OCI-LY1 (cell line): ENCODE data around the gene ADO.

Source experiments
- H2AFZ ChIP-seq: fragments of 200-600 bp; sonication (generic), shearing (Covaris generic); 2 replicates; pipeline ENCODE4 v1.6.0; 2014; ENCODE audit warnings: antibody characterized with exemption, mild to moderate bottlenecking, low read length
- H3F3A ChIP-seq: fragments of 200-600 bp; sonication (generic), shearing (Covaris generic); 2 replicates; pipeline ENCODE4 v1.6.0; 2014; ENCODE audit warnings: mild to moderate bottlenecking, antibody characterized with exemption, low read length, moderate library complexity; ENCODE audit not compliant: insufficient read depth
- H3K27ac ChIP-seq: fragments of 200-600 bp; sonication (generic); 2 replicates; pipeline ENCODE4 v1.5.1; 2014; ENCODE audit warnings: low read length, mixed run types, mild to moderate bottlenecking, low read depth; ENCODE audit not compliant: poor library complexity, severe bottlenecking
- H3K27me3 ChIP-seq: fragments of 200-600 bp; sonication (generic); 2 replicates; pipeline ENCODE4 v1.6.0; 2014; ENCODE audit warnings: antibody characterized with exemption, mild to moderate bottlenecking, low read length, moderate library complexity; ENCODE audit not compliant: insufficient read depth
- H3K36me3 ChIP-seq: fragments of 200-600 bp; sonication (generic); 2 replicates; pipeline ENCODE4 v1.6.1; 2014; ENCODE audit warnings: mild to moderate bottlenecking, antibody characterized with exemption, low read length, moderate library complexity, mixed read lengths; ENCODE audit not compliant: insufficient read depth
- H3K4me1 ChIP-seq: fragments of 200-600 bp; sonication (generic); 2 replicates; pipeline ENCODE4 v1.5.1; 2014; ENCODE audit warnings: mild to moderate bottlenecking, low read length, moderate library complexity; ENCODE audit not compliant: insufficient read depth, severe bottlenecking
- H3K4me2 ChIP-seq: fragments of 200-600 bp; sonication (generic), shearing (Covaris generic); 2 replicates; pipeline ENCODE4 v1.6.1; 2014; ENCODE audit warnings: low read length
- H3K4me3 ChIP-seq: fragments of 200-600 bp; sonication (generic); 2 replicates; pipeline ENCODE4 v1.5.1; 2014; ENCODE audit warnings: low read length, low read depth, mild to moderate bottlenecking, mixed read lengths; ENCODE audit not compliant: poor library complexity, severe bottlenecking
- H3K79me2 ChIP-seq: fragments of 200-600 bp; shearing (Covaris generic); 2 replicates; pipeline ENCODE4 v1.6.1; 2016; ENCODE audit warnings: mixed run types, low read length, mixed read lengths; ENCODE audit not compliant: insufficient read depth
- H3K9ac ChIP-seq: fragments of 200-600 bp; sonication (generic), shearing (Covaris generic); 2 replicates; pipeline ENCODE4 v1.6.1; 2014; ENCODE audit warnings: mild to moderate bottlenecking, low read length, mixed read lengths
- H3K9me2 ChIP-seq: fragments of 200-600 bp; sonication (generic), shearing (Covaris generic); 2 replicates; pipeline ENCODE4 v1.6.1; 2014; ENCODE audit warnings: low read depth, mild to moderate bottlenecking, low read length, mixed read lengths
- H3K9me3 ChIP-seq: fragments of 200-600 bp; shearing (Covaris generic); 2 replicates; pipeline ENCODE4 v1.6.1; 2014; ENCODE audit warnings: low read length, mixed read lengths
- H4K20me1 ChIP-seq: fragments of 200-600 bp; sonication (generic), shearing (Covaris generic); 2 replicates; pipeline ENCODE4 v1.6.0; 2016; ENCODE audit warnings: mild to moderate bottlenecking, low read length; ENCODE audit not compliant: insufficient read depth
- CTCF ChIP-seq: fragments of 200-600 bp; sonication (generic), shearing (Covaris generic); IDR thresholded peaks from 2 replicates; pipeline ENCODE4 v1.5.1; 2017; ENCODE audit warnings: mild to moderate bottlenecking, antibody characterized with exemption, low read length, moderate library complexity, mixed read lengths
- EZH2 ChIP-seq: fragments of 200-600 bp; sonication (generic), shearing (Covaris generic); IDR thresholded peaks from 2 replicates; pipeline ENCODE4 v1.8.0; 2017; ENCODE audit warnings: borderline replicate concordance, mixed run types, mild to moderate bottlenecking, antibody characterized with exemption, low read length, moderate library complexity, mixed read lengths

Gene ADO

GRCh38 chr10:62842983-62843382, 38.5 kb downstream of the ADO start:
- Histone ChIP-seq H3K9me3 (peaks cover 6% of the 10 kb centered on the region; the same call in 1 of the 2 replicates), H3K27me3 (no peaks in the 10 kb centered on the region), H3K27ac (no peak overlapping the region), H3K79me2 (no peaks in the 10 kb centered on the region), H3K36me3 (no peaks in the 10 kb centered on the region), H3K9ac (no peak overlapping the region), H3K9me2 (no peaks in the 10 kb centered on the region), H3K4me3 (no peak overlapping the region), H4K20me1 (no peaks in the 10 kb centered on the region), H2AFZ (no peak overlapping the region), H3K4me1 (no peaks in the 10 kb centered on the region), H3K4me2 (no peak overlapping the region), H3F3A (no peaks in the 10 kb centered on the region)
- no peak for TF ChIP-seq CTCF

- no peaks in the 10 kb centered on the region for H3K9me2 ChIP-seq
- H3K4me3 ChIP-seq, result no peak overlapping the region
- TF ChIP-seq EZH2 (no peak), CTCF (no peak)
- no peak overlapping the region for H3K4me2 ChIP-seq
- peaks cover 6% of the 10 kb centered on the region; the same call in 1 of the 2 replicates for H3K9me3 ChIP-seq
- no peaks in the 10 kb centered on the region for H3K4me1 ChIP-seq
- no peak overlapping the region for H3K27ac ChIP-seq
- no peaks in the 10 kb centered on the region for H3F3A ChIP-seq
- no peak overlapping the region for H2AFZ ChIP-seq
- no peaks in the 10 kb centered on the region for H4K20me1 ChIP-seq
- no peaks in the 10 kb centered on the region for H3K36me3 ChIP-seq
- H3K9ac ChIP-seq, result no peak overlapping the region
- H3K79me2 ChIP-seq, result no peaks in the 10 kb centered on the region
- H3K27me3 ChIP-seq, result no peaks in the 10 kb centered on the region
Measured at GRCh38 chr10:62843600-62843999, 39.1 kb downstream of the ADO start.

- Histone ChIP-seq H3K4me1 (no peaks in the 10 kb centered on the region), H3K27ac (no peak overlapping the region), H3K9ac (no peak overlapping the region), H3K27me3 (no peaks in the 10 kb centered on the region), H3K4me2 (no peak overlapping the region), H3K9me3 (peaks cover 6% of the 10 kb centered on the region; the same call in 1 of the 2 replicates), H3K36me3 (no peaks in the 10 kb centered on the region), H3F3A (no peaks in the 10 kb centered on the region), H3K4me3 (no peak overlapping the region), H3K9me2 (no peaks in the 10 kb centered on the region), H2AFZ (no peak overlapping the region), H4K20me1 (no peaks in the 10 kb centered on the region), H3K79me2 (no peaks in the 10 kb centered on the region)
- TF ChIP-seq CTCF, result no peak
Measured at GRCh38 chr10:62844280-62845011, 39.9 kb downstream of the ADO start.
